H1 (cell line): ENCODE results near the gene CBY2. TPM values are rescaled to one million over a fixed set of nuclear protein-coding genes. Genes with fewer than 3 reads are reported as not detected.
A peak's percentile ranks its signal among the peaks of the same experiment; 100 is the strongest.

Source experiments
- CTCF ChIA-PET: fragments of 300-600 bp; sonication (Branson Sonifier 250); formaldehyde crosslinking; loops from one replicate; lab custom pipeline; 2021; ENCODE audit not compliant: partially characterized antibody; lab: Charles Lee
- POLR2A ChIA-PET: fragments of 300-600 bp; sonication (Branson Sonifier 250); formaldehyde crosslinking; loops from one replicate; lab custom pipeline; 2021; ENCODE audit warnings: inconsistent platforms; ENCODE audit not compliant: partially characterized antibody; lab: Charles Lee
- DNase-seq, 2 experiments: peaks; one replicate each; pipeline versions ENCODE4 v3.0.0 to v3.0.0-alpha.2; 2010 to 2022; ENCODE audit warnings: low spot score in 2 of 2, low read depth in 1 of 2, mixed read lengths in 1 of 2
- FAIRE-seq: peaks from 2 replicates; lab custom pipeline; 2011; peaks lifted over from hg19 to GRCh38; lab: Jason Lieb, UNC
- H2AFZ ChIP-seq: 2 replicates; pipeline ENCODE4 v1.8.1; 2012; ENCODE audit warnings: low read length, inconsistent platforms
- H2AK5ac ChIP-seq: 2 replicates; pipeline ENCODE4 v1.6.1; 2013; ENCODE audit warnings: low read depth, low read length
- H2BK120ac ChIP-seq: replicated peaks from 2 replicates; pipeline ENCODE3; 2013; ENCODE audit warnings: low read depth, low read length, inconsistent platforms
- H2BK12ac ChIP-seq: 2 replicates; pipeline ENCODE4 v1.6.1; 2013; ENCODE audit warnings: low read depth, low read length
- H2BK15ac ChIP-seq: 2 replicates; pipeline ENCODE4 v1.6.1; 2013; ENCODE audit warnings: low read length
- H2BK20ac ChIP-seq: 2 replicates; pipeline ENCODE4 v1.6.1; 2013; ENCODE audit warnings: low read length
- H2BK5ac ChIP-seq: 2 replicates; pipeline ENCODE4 v1.6.1; 2013; ENCODE audit warnings: low read depth, low read length
- H3K14ac ChIP-seq: 2 replicates; pipeline ENCODE4 v1.6.1; 2013; ENCODE audit warnings: inconsistent platforms; ENCODE audit not compliant: insufficient read length
- H3K18ac ChIP-seq: 2 replicates; pipeline ENCODE4 v1.6.1; 2013; ENCODE audit warnings: low read length; ENCODE audit errors: extremely low read depth
- H3K23ac ChIP-seq: 2 replicates; pipeline ENCODE4 v1.6.1; 2013; ENCODE audit warnings: inconsistent platforms; ENCODE audit not compliant: insufficient read length
- H3K23me2 ChIP-seq: 2 replicates; pipeline ENCODE4 v1.6.1; 2013; ENCODE audit warnings: low read depth, low read length
- H3K27ac ChIP-seq: 2 replicates; pipeline ENCODE4 v1.6.1; 2011; ENCODE audit warnings: low read depth, low read length, inconsistent platforms
- H3K27me3 ChIP-seq, 4 experiments: replicated peaks in 1 of 4; 1 replicate in 1 of 4; 2 replicates in 3 of 4; pipeline versions ENCODE4 v1.6.1 to v1.8.1; 2011 to 2013; ENCODE audit warnings: low read length in 3 of 4, mild to moderate bottlenecking in 3 of 4, inconsistent platforms in 2 of 4, mixed read lengths in 2 of 4, moderate library complexity in 1 of 4; ENCODE audit not compliant: control insufficient read depth in 3 of 4, insufficient read depth in 3 of 4; ENCODE audit errors: extremely low read depth in 1 of 4
- H3K36me3 ChIP-seq, 4 experiments: 2 replicates each; pipeline versions ENCODE4 v1.6.1 to v1.8.1; 2011 to 2013; ENCODE audit warnings: mild to moderate bottlenecking in 4 of 4, low read length in 3 of 4, moderate library complexity in 2 of 4, control low read depth in 1 of 4, inconsistent platforms in 1 of 4; ENCODE audit not compliant: insufficient read depth in 4 of 4, control insufficient read depth in 2 of 4
- H3K4ac ChIP-seq: replicated peaks from 2 replicates; pipeline ENCODE3; 2013; ENCODE audit warnings: low read length, low read depth, mixed read lengths, inconsistent platforms; ENCODE audit not compliant: insufficient read length
- H3K4me1 ChIP-seq, 4 experiments: replicated peaks in 1 of 4; 1 replicate in 1 of 4; 2 replicates in 3 of 4; pipeline versions ENCODE4 v1.6.1 to v1.8.1; 2011 to 2013; ENCODE audit warnings: low read length in 3 of 4, inconsistent platforms in 2 of 4, mixed read lengths in 1 of 4; ENCODE audit not compliant: insufficient read depth in 4 of 4, control insufficient read depth in 3 of 4
- H3K4me2 ChIP-seq, 2 experiments: 2 replicates each; pipeline versions ENCODE4 v1.6.1 to v1.8.1; 2011 to 2013; ENCODE audit warnings: low read depth in 2 of 2, low read length in 2 of 2, control low read depth in 1 of 2, inconsistent platforms in 1 of 2, mild to moderate bottlenecking in 1 of 2; ENCODE audit not compliant: insufficient read depth in 1 of 2
- H3K4me3 ChIP-seq, 4 experiments: fragments of 200-600, 300-600 bp in 1 of 4; sonication (generic), shearing (Covaris generic), sonication (Bioruptor Twin) in 1 of 4; 2 replicates each; pipeline versions ENCODE4 v1.5.1 to v1.8.1; 2011 to 2016; ENCODE audit warnings: low read length in 4 of 4, low read depth in 3 of 4, control low read depth in 2 of 4, inconsistent platforms in 2 of 4, mild to moderate bottlenecking in 2 of 4, mixed read lengths in 1 of 4, moderate library complexity in 1 of 4; ENCODE audit not compliant: insufficient read depth in 2 of 4; ENCODE audit errors: extremely low read depth in 1 of 4
- H3K56ac ChIP-seq: replicated peaks from 2 replicates; pipeline ENCODE3; 2013; ENCODE audit warnings: low read depth, mild to moderate bottlenecking, mixed read lengths, low read length, inconsistent platforms; ENCODE audit not compliant: insufficient read length
- H3K79me1 ChIP-seq: 2 replicates; pipeline ENCODE4 v1.6.1; 2013; ENCODE audit warnings: low read depth, low read length, control low read depth
- H3K79me2 ChIP-seq, 2 experiments: 2 replicates each; pipeline versions ENCODE4 v1.6.1 to v1.8.1; 2012 to 2013; ENCODE audit warnings: low read length in 2 of 2, mild to moderate bottlenecking in 2 of 2, inconsistent platforms in 1 of 2; ENCODE audit not compliant: insufficient read depth in 2 of 2, control insufficient read depth in 1 of 2
- H3K9ac ChIP-seq, 4 experiments: replicated peaks in 1 of 4; 1 replicate in 1 of 4; 2 replicates in 3 of 4; pipeline versions ENCODE4 v1.6.1 to v1.8.1; 2011 to 2013; ENCODE audit warnings: low read depth in 3 of 4, low read length in 3 of 4, control low read depth in 2 of 4, mild to moderate bottlenecking in 2 of 4, moderate library complexity in 2 of 4, inconsistent platforms in 1 of 4; ENCODE audit errors: extremely low read depth in 1 of 4
- H3K9me3 ChIP-seq, 2 experiments: 2 replicates each; pipeline versions ENCODE4 v1.6.1 to v1.8.1; 2012 to 2013; ENCODE audit warnings: mild to moderate bottlenecking in 2 of 2, moderate library complexity in 2 of 2, control low read depth in 1 of 2, inconsistent platforms in 1 of 2, low read depth in 1 of 2, low read length in 1 of 2, mixed read lengths in 1 of 2; ENCODE audit not compliant: insufficient read depth in 2 of 2
- H4K20me1 ChIP-seq, 2 experiments: replicated peaks in 1 of 2; 2 replicates each; pipeline versions ENCODE3 to v1.8.1; 2011 to 2013; ENCODE audit warnings: inconsistent platforms in 2 of 2, low read length in 2 of 2, mild to moderate bottlenecking in 1 of 2; ENCODE audit not compliant: insufficient read depth in 2 of 2, control insufficient read depth in 1 of 2
- H4K5ac ChIP-seq: 2 replicates; pipeline ENCODE4 v1.6.1; 2013; ENCODE audit warnings: low read length, low read depth, mixed read lengths, inconsistent platforms; ENCODE audit not compliant: insufficient read length
- H4K8ac ChIP-seq: 2 replicates; pipeline ENCODE4 v1.8.0; 2013; ENCODE audit warnings: mild to moderate bottlenecking, moderate library complexity, low read length, inconsistent platforms; ENCODE audit not compliant: insufficient read depth; ENCODE audit errors: extremely low read depth
- H4K91ac ChIP-seq: replicated peaks from 2 replicates; pipeline ENCODE3; 2013; ENCODE audit warnings: low read length, mixed read lengths, inconsistent platforms; ENCODE audit not compliant: insufficient read length
- CBX5 ChIP-seq: fragments of 300-800, 300-1000 bp; sonication (generic); IDR thresholded peaks from 2 replicates; pipeline ENCODE4 v1.7.1; 2016; ENCODE audit warnings: antibody characterized with exemption, low read length, low read depth
- EGR1 ChIP-seq: IDR thresholded peaks from 2 replicates; pipeline ENCODE4 v1.6.1; 2011; ENCODE audit warnings: low read depth, low read length, borderline replicate concordance
- EP300 ChIP-seq, 2 experiments: IDR thresholded peaks; 1 replicate in 1 of 2; 2 replicates in 1 of 2; pipeline ENCODE4 v1.6.1; 2011 to 2012; ENCODE audit warnings: low read depth in 2 of 2, low read length in 2 of 2, mild to moderate bottlenecking in 2 of 2, borderline replicate concordance in 1 of 2, inconsistent platforms in 1 of 2, moderate library complexity in 1 of 2
- RFX5 ChIP-seq: IDR thresholded peaks from 2 replicates; pipeline ENCODE4 v1.6.1; 2011; ENCODE audit warnings: low read depth, low read length, improper control_type of control experiment, borderline replicate concordance
- WGBS, 2 experiments: shearing (Covaris generic) in 1 of 2; methylation state at CpG; one replicate each; pipeline versions ENCODE4 v1.1.6 to v1.1.7; 2013 to 2015; ENCODE audit warnings: low lambda C conversion rate in 2 of 2, mixed read lengths in 2 of 2, inconsistent platforms in 1 of 2, low coverage in 1 of 2, missing lambda C conversion rate in 1 of 2; ENCODE audit not compliant: insufficient replicate concordance in 2 of 2, insufficient coverage in 1 of 2, insufficient read length in 1 of 2; ENCODE audit errors: extremely low coverage in 1 of 2, missing lambda C conversion rate in 1 of 2; 5-methylcytosine and 5-hydroxymethylcytosine counted together
- polyA plus RNA-seq, 7 experiments: library from polyadenylated mRNA; depleted of rRNA in 3 of 7; stranded (reverse) in 5 of 7; unstranded in 2 of 7; fragments of >200 nt in 5 of 7; fragments of 200-250 nt in 2 of 7; gene quantifications; 1 replicate in 5 of 7; 2 replicates in 1 of 7; 4 replicates in 1 of 7; pipeline versions ENCODE4 v1.2.1 to v1.2.3, GENCODE V29; 2011 to 2013; ENCODE audit warnings: missing spikeins in 2 of 7, mixed read lengths in 2 of 7
- total RNA-seq: library from RNA; stranded (reverse); fragmentation: NEBNext Ultra II Directional; extraction: Animal tissue kit (Norgen Biotek cat#: 25700); gene quantifications from 2 replicates; pipeline ENCODE4 v1.2.1, GENCODE V29; 2021
- TF ChIP-seq, protein P1 (sequence below): IDR thresholded peaks from 2 replicates; pipeline ENCODE4 v1.6.1; 2012; ENCODE audit warnings: inconsistent platforms

The CBY2 gene
- total and polyA plus RNA-seq, 2 of the 8 experiments (the other 6 are each of a cell fraction or from before 2014, with no cell fraction given) = not detected

DNA sequence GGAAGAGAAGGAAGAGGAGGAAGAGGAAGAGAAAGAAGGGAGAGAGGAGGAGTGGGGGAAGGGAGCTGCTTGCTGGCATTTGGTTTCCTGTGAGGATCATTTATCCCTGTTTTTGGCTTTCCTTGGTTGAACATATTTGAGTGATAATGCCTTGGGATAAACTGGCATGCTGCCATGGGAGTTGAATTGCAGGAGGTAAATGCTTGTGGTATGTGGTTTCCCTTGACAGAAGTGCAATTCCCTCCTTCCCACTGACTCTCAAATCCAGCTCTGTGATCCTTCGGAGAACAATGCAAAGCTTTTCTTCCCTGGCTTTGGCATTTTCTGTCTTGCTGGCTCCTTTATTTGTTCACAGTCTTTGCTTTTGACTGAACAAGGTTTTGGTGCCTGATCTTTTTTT lies 27.2 kb upstream of the CBY2 start:
- Histone ChIP-seq H2BK15ac (no peak overlapping the region), H3K4me1 (peaks cover 5 to 15% (median 9%) of the 10 kb centered on the region in 4 experiments; a peak in 6 of 7 replicates), H2AK5ac (no peak overlapping the region), H4K20me1 (no peaks in the 10 kb centered on the region), H2AFZ (peak overlapping the region; percentile 65; the same call in 1 of the 2 replicates), H3K4me3 (no peak overlapping the region), H4K5ac (no peak overlapping the region), H3K56ac (no peak overlapping the region), H3K4me2 (no peak overlapping the region), H4K91ac (no peak overlapping the region), H3K18ac (no peak overlapping the region), H3K9ac (no peak overlapping the region), H2BK12ac (no peak overlapping the region; the same call in 1 of the 2 replicates), H3K27ac (no peak overlapping the region), H3K9me3 (no peaks in the 10 kb centered on the region), H3K36me3 (no peaks in the 10 kb centered on the region), H4K8ac (no peak overlapping the region), H3K23me2 (no peaks in the 10 kb centered on the region), H3K27me3 (no peaks in the 10 kb centered on the region), H2BK20ac (no peak overlapping the region), H2BK5ac (no peak overlapping the region), H3K4ac (no peak overlapping the region), H3K23ac (no peak overlapping the region), H3K14ac (no peak overlapping the region), H2BK120ac (no peak overlapping the region), H3K79me2 (no peaks in the 10 kb centered on the region), H3K79me1 (no peaks in the 10 kb centered on the region)
- no peak for TF ChIP-seq CBX5
- no peak for TF ChIP-seq EGR1
- TF ChIP-seq RFX5 = no peak
- TF ChIP-seq, protein P1, sequence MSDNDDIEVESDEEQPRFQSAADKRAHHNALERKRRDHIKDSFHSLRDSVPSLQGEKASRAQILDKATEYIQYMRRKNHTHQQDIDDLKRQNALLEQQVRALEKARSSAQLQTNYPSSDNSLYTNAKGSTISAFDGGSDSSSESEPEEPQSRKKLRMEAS = no peak
- no peak for TF ChIP-seq EP300 (IDR thresholded peaks at IDR 0.05; ENCODE audit: borderline replicate concordance in 1 of 2, low read depth in 2 of 2, low read length in 2 of 2)
- FAIRE-seq (no peak), DNase-seq (no peak)
- CTCF ChIA-PET = interaction anchor here (0.8 kb wide), 1 partner anchor 9 kb away, joined by 3 read pairs; no protein-coding TSS in a partner anchor
- 40% methylated on average over 1 of the region's 1 CpG; no CpG with 5 or more reads in 1 of the 2 experiments for WGBS, 2 experiments
- POLR2A ChIA-PET = no interaction called here
